DND-41 (cell line): Measurements from ENCODE around the gene AP1B1.

Experiments used
- CTCF ChIP-seq: IDR thresholded peaks from 2 replicates; pipeline ENCODE4 v1.5.1; 2012; ENCODE audit warnings: borderline replicate concordance, low read length, moderate library complexity, mild to moderate bottlenecking; ENCODE audit not compliant: poor library complexity, severe bottlenecking; ENCODE audit errors: extremely low read depth
- EZH2 ChIP-seq: IDR thresholded peaks from 3 replicates; pipeline ENCODE4 v1.6.1; 2012; ENCODE audit warnings: borderline replicate concordance, low read depth, mild to moderate bottlenecking, moderate library complexity, low read length, inconsistent platforms; ENCODE audit not compliant: severe bottlenecking

DNA sequence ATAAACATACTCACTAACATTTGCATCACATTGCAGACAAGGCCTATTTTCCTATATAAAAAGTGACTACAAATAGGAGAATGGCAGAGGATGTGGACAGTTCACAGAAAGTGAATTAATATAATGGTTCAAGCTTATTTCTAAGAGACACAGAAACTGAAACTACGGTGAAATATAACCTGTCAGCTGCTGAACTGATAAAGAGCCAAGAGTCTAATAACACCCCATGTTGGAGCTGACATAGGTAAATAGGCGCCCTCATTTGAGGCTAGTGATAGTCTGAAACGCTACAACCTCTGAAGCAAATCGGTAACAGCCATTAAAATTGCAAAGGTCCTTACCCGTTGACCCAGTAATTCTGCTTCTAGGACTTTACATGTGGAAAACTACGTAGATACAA, 14.0 kb downstream of the AP1B1 start:
- TF ChIP-seq CTCF = no peak
- no peak for TF ChIP-seq EZH2
